Adrenal gland (tissue), 12 donors: ENCODE data around the gene COQ5. TPM values are rescaled to one million over a fixed set of nuclear protein-coding genes. Genes with fewer than 3 reads are reported as not detected.
A peak's percentile ranks its signal among the peaks of the same experiment; 100 is the strongest.

Experiments used
- DNase-seq, 7 donors: peaks; one replicate each; pipeline ENCODE4 v3.0.0-alpha.2; 2019 to 2020
- H3K27ac ChIP-seq, 5 donors: fragments of 200-600 bp; sonication (generic) in 4 of 5; 1 replicate in 3 of 5; 2 replicates in 2 of 5; pipeline versions ENCODE4 v1.5.1 to v1.8.0; 2016 to 2020; ENCODE audit warnings: mild to moderate bottlenecking in 1 of 5
- H3K27me3 ChIP-seq: fragments of 200-600 bp; 2 replicates; pipeline ENCODE4 v1.8.0; 2021
- H3K36me3 ChIP-seq, 2 donors: fragments of 200-600 bp; replicated peaks in 1 of 2; 1 replicate in 1 of 2; 2 replicates in 1 of 2; pipeline versions ENCODE4 v1.5.1 to v1.8.0; 2018 to 2022
- H3K4me1 ChIP-seq, 2 donors: fragments of 200-600 bp; replicated peaks in 1 of 2; 1 replicate in 1 of 2; 2 replicates in 1 of 2; pipeline versions ENCODE4 v1.5.1 to v1.8.0; 2018 to 2021
- H3K4me3 ChIP-seq, 4 donors: fragments of 200-600 bp; sonication (generic) in 3 of 4; one replicate each; pipeline ENCODE4 v1.5.1; 2016 to 2018
- H3K9me3 ChIP-seq, 3 donors: fragments of 200-600 bp; sonication (generic) in 1 of 3; replicated peaks in 1 of 3; 1 replicate in 2 of 3; 2 replicates in 1 of 3; pipeline versions ENCODE4 v1.5.1 to v1.8.0; 2016 to 2021
- POLR2A ChIP-seq, 2 donors: fragments of 450-650 bp; IDR thresholded peaks; one replicate each; pipeline ENCODE4 v1.6.1; 2017; ENCODE audit warnings: antibody characterized with exemption in 2 of 2, mild to moderate bottlenecking in 2 of 2, moderate library complexity in 1 of 2
- WGBS, 4 donors: extraction: QIAGEN DNeasy Blood & Tissue Kit in 2 of 4; methylation state at CpG; one replicate each; pipeline versions ENCODE4 v1.1.5 to v1.1.7; 2013 to 2017; 5-methylcytosine and 5-hydroxymethylcytosine counted together
- intact Hi-C, 2 donors: fragments of 100-400 bp; cut with DNase I; formaldehyde crosslinking; loops; one replicate each; pipeline versions ENCODE4 v1.14.1 to v1.15.0; 2022 to 2023
- polyA plus RNA-seq, 3 donors: library from polyadenylated mRNA; stranded (reverse); fragments of 200-250 nt in 2 of 3; fragments of 350-450 nt in 1 of 3; fragmentation: Illumina TruSeq in 1 of 3; extraction: RNeasy Lipid Tissue Mini Kit (QIAGEN cat#74804) in 1 of 3; gene quantifications; one replicate each; pipeline ENCODE4 v1.2.3, GENCODE V29; 2013 to 2014
- total RNA-seq, 9 donors: library from RNA; depleted of rRNA in 4 of 9; stranded (reverse); fragments of >200 nt in 4 of 9; fragments of 120-200 nt in 1 of 9; fragmentation: NEBNext Ultra II Directional in 1 of 9; extraction: Animal tissue kit (Norgen Biotek cat#: 25700) in 1 of 9; gene quantifications; one replicate each; pipeline versions ENCODE4 v1.1.0 to v1.2.4, GENCODE V29; 2013 to 2023
- TF ChIP-seq, protein P1 (sequence below), 6 experiments: fragments of 450-650 bp in 4 of 6; fragments of 200-600 bp in 2 of 6; sonication (generic) in 1 of 6; IDR thresholded peaks; 1 replicate in 5 of 6; 2 replicates in 1 of 6; pipeline versions ENCODE4 v1.5.1 to v1.8.0; 2016 to 2021; ENCODE audit warnings: antibody characterized with exemption in 6 of 6, mild to moderate bottlenecking in 2 of 6, moderate library complexity in 1 of 6
- donor health status: healthy with polysubstance abuse.
- donor health status: Bipolar disorder and iron deficiency.
- donor health status: DM: yes; HTN: yes; CAD: no.
- donor health status: DM: no; HTN: no; CAD: no.
- donor health status: DM: no; HTN: no; CAD: no.
- donor health status: DM: yes; HTN: yes; CAD: no.

COQ5 gene
- total and polyA plus RNA-seq, 12 donors = 24.9 to 74.4 (median 34.7) TPM

DNA sequence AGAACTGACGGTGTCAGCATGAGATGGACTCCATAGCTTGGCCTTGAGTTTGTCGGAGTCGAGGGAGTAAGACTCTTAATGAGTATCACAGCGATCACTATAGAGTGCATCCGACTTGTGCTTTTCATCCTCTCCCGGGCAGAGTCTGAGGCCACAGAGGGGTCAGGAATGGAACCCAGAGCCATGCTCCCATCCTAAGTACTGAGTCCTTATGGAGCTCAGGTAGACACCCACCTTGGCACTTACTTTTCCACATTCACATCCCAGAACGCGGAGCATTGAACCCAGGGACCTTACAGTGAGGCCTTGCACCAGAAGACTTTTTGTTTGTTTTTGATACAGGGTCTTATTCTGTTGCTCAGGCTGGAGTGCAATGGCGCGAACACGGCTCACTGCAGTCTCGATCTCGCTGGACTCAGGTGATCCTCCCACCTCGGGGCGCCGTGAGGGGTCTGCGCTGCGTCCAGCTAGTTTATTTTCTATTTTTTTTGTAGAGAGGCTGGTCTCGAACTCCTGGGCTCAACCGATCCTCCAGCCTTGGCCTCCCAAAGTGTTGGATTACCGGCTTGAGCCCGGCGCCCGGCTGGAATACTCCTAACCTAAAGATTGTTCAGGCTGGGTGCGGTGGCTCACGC is 58.7 kb downstream of the COQ5 start:
- H3K9me3 ChIP-seq = no peaks in the 10 kb centered on the region
- no peak for DNase-seq
- H3K36me3 ChIP-seq = peaks cover 0 to 6% of the 10 kb centered on the region in 2 donors
- WGBS, 4 donors = 67 to 70% (median 68%) methylated on average over 23 to 26 of the region's 26 CpGs
- peak overlapping the region; percentile 35 to 87 (median 76) for H3K4me3 ChIP-seq
- peaks cover 6 to 45% of the 10 kb centered on the region in 2 donors for H3K4me1 ChIP-seq
- intact Hi-C loops = no loop called here
- H3K27me3 ChIP-seq = no peaks in the 10 kb centered on the region
- peak overlapping the region; percentile 11 to 97 (median 93) for H3K27ac ChIP-seq
- TF ChIP-seq POLR2A (IDR thresholded peaks at IDR 0.05) = no peak
- TF ChIP-seq, protein P1, sequence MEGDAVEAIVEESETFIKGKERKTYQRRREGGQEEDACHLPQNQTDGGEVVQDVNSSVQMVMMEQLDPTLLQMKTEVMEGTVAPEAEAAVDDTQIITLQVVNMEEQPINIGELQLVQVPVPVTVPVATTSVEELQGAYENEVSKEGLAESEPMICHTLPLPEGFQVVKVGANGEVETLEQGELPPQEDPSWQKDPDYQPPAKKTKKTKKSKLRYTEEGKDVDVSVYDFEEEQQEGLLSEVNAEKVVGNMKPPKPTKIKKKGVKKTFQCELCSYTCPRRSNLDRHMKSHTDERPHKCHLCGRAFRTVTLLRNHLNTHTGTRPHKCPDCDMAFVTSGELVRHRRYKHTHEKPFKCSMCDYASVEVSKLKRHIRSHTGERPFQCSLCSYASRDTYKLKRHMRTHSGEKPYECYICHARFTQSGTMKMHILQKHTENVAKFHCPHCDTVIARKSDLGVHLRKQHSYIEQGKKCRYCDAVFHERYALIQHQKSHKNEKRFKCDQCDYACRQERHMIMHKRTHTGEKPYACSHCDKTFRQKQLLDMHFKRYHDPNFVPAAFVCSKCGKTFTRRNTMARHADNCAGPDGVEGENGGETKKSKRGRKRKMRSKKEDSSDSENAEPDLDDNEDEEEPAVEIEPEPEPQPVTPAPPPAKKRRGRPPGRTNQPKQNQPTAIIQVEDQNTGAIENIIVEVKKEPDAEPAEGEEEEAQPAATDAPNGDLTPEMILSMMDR (IDR thresholded peaks at IDR 0.05) = no peak

DNA sequence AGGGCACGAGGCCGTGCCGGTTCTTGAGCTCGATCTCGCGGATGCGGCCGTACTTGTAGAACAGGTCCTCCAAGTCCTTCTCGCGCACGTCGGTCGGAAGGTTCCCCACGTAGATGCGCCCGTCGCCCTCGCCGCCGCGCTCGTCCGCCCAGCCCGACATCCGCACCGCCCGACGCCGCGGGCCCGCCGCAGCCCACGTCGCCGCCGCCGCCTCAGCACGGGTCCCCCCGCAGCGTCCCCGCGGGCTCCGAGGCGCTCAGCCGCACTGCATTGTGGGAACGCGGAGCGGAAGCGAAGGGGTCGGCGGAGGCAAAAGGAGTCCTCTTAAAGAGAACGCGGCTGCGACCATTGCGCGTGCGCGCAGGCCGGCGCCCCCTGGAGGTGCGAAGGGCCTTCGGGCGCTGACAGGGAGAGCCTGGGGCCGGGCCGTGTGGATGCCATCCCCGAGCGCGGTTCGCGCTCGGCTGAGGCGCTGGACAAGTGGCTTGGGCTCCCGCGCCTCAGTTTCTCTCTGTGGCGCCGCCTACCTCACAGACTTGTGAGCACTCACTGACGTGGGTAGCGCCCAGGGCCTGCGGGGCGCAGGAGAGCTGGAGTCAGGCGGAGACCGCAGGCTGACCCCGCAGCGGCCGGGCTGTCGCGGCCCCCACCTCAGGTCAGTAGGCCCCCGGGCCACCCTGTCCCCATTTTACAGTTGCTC is 59.4 kb downstream of the COQ5 start, which contains the start of gene SRSF9:
TSS of gene SRSF9 (minus strand) at position 299 of the 700 bp plus-strand sequence. CDS start at position 160, 139 bp downstream.
- peak within 1 kb of the TSS; percentile 67 to 87 (median 85) for H3K4me3 ChIP-seq
- H3K27ac ChIP-seq = peak within 1 kb of the TSS; percentile 70 to 97 (median 93)
- 0 to 13% (median 0%) methylated on average over 3 to 88 of the region's 88 CpGs for WGBS, 4 donors
- peaks cover 0 to 13% of the 10 kb centered on the region in 2 donors for H3K36me3 ChIP-seq
- intact Hi-C loops = loop anchor here in 1 of 2 donors (10.0 kb wide), 1 partner anchor 95 kb away; no protein-coding TSS in a partner anchor
- H3K4me1 ChIP-seq = peaks cover 6 to 41% of the 10 kb centered on the region in 2 donors
- DNase-seq = peak; percentile 95 to 97 (median 95)
- TF ChIP-seq, protein P1 (IDR thresholded peaks at IDR 0.05) = peak; percentile 53 to 88 (median 78)
- TF ChIP-seq POLR2A (IDR thresholded peaks at IDR 0.05) = peak; percentile 77 to 82
- H3K9me3 ChIP-seq = no peaks in the 10 kb centered on the region
- H3K27me3 ChIP-seq = no peaks in the 10 kb centered on the region

DNA sequence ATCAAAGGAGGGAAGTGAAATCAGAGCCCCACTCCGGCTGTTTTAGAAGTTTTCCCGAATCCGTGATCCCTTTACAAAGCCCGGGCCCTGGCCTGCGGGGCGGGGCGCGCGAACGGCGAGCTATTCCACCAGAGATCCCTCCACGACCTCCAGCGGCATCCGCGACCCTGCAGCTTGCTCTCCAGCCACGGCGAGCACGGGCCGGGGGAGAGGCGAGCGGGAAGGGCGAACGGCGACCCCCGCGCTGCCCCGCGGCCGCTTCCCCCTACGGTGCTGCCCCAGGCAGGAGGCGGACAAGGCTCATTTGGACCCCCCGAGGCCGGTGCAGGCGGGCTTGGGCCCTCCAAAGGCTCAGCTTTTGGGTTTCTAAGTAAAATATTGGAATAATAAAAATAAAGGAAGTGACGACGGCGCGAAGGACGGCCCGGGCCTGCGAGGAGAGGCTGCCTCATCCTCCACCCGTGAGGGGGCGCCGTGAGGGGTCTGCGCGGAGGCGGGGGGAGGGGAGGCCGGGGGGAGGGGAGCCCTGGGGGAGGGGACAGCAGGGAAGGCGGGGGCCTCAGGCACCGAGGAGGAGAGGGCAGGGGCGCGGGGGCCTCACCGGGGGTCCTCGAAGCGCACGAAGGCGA is 60.0 kb downstream of the COQ5 start:
- peaks cover 6 to 36% of the 10 kb centered on the region in 2 donors for H3K4me1 ChIP-seq
- peaks cover 0 to 19% of the 10 kb centered on the region in 2 donors for H3K36me3 ChIP-seq
- H3K9me3 ChIP-seq = no peaks in the 10 kb centered on the region
- no peaks in the 10 kb centered on the region for H3K27me3 ChIP-seq
- no peak for TF ChIP-seq POLR2A (IDR thresholded peaks at IDR 0.05)
- TF ChIP-seq, protein P1 (IDR thresholded peaks at IDR 0.05) = no peak
- peak overlapping the region; percentile 70 to 97 (median 93) for H3K27ac ChIP-seq
- 1% methylated on average over 18 to 57 of the region's 57 CpGs for WGBS, 4 donors
- intact Hi-C loops = loop anchor here in 1 of 2 donors (10.0 kb wide), 1 partner anchor 96 kb away; no protein-coding TSS in a partner anchor
- peak; percentile 25 to 62 (median 48) for DNase-seq
- peak overlapping the region; percentile 55 to 87 (median 85) for H3K4me3 ChIP-seq
